Kidney (tissue), 22 donors: ENCODE measurements around the gene ZNF160. TPM values are rescaled to one million over a fixed set of nuclear protein-coding genes. Genes with fewer than 3 reads are reported as not detected.

Source experiments
- DNase-seq, 5 donors: peaks; one replicate each; pipeline ENCODE4 v3.0.0-alpha.2; 2013 to 2020
- FAIRE-seq: peaks from 2 replicates; lab custom pipeline; 2012; peaks lifted over from hg19 to GRCh38; lab: Jason Lieb, UNC
- H3K27ac ChIP-seq, 2 donors: one replicate each; pipeline ENCODE4 v1.7.0; 2013; ENCODE audit warnings: low read depth in 2 of 2, low read length in 2 of 2, inconsistent platforms in 1 of 2
- H3K27me3 ChIP-seq: one replicate; pipeline ENCODE4 v1.7.1; 2013; ENCODE audit warnings: low read length, inconsistent platforms; ENCODE audit not compliant: control insufficient read depth, insufficient read depth
- H3K36me3 ChIP-seq, 3 donors: one replicate each; pipeline versions ENCODE4 v1.7.0 to v1.7.1; 2013; ENCODE audit warnings: low read length in 3 of 3, control low read depth in 1 of 3, inconsistent platforms in 1 of 3; ENCODE audit not compliant: insufficient read depth in 3 of 3, control insufficient read depth in 2 of 3
- H3K4me1 ChIP-seq, 3 donors: one replicate each; pipeline versions ENCODE4 v1.7.0 to v1.7.1; 2013; ENCODE audit warnings: low read length in 3 of 3, inconsistent platforms in 1 of 3, low read depth in 1 of 3; ENCODE audit not compliant: control insufficient read depth in 2 of 3, insufficient read depth in 2 of 3
- H3K4me3 ChIP-seq, 3 donors: one replicate each; pipeline versions ENCODE4 v1.7.0 to v1.8.1; 2013; ENCODE audit warnings: low read length in 3 of 3, control low read depth in 1 of 3, inconsistent platforms in 1 of 3
- H3K9ac ChIP-seq, 3 donors: one replicate each; pipeline versions ENCODE4 v1.7.0 to v1.7.1; 2013; ENCODE audit warnings: low read length in 3 of 3, control low read depth in 1 of 3, inconsistent platforms in 1 of 3
- H3K9me3 ChIP-seq, 3 donors: one replicate each; pipeline versions ENCODE4 v1.7.0 to v1.7.1; 2013; ENCODE audit warnings: low read length in 3 of 3, control low read depth in 1 of 3, inconsistent platforms in 1 of 3; ENCODE audit not compliant: control insufficient read depth in 2 of 3, insufficient read depth in 1 of 3
- CTCF ChIP-seq: IDR thresholded peaks from 3 replicates; pipeline ENCODE4 v1.5.1; 2012; ENCODE audit warnings: mild to moderate bottlenecking, moderate library complexity, borderline replicate concordance; ENCODE audit not compliant: insufficient read depth; ENCODE audit errors: extremely low read depth
- intact Hi-C: fragments of 100-400 bp; cut with DNase I; formaldehyde crosslinking; loops from one replicate; pipeline ENCODE4 v1.11.1; 2022
- long read RNA-seq, 10 donors: library from polyadenylated mRNA in 1 of 10; unstranded in 1 of 10; transcript quantifications; one replicate each; pipeline ENCODE4 v2.0.0 and lab custom pipeline, GENCODE V29; 2021 to 2026
- polyA plus RNA-seq: library from polyadenylated mRNA; stranded (reverse); fragments of 350-450 nt; fragmentation: Illumina TruSeq; extraction: RNeasy Lipid Tissue Mini Kit (QIAGEN cat#74804); gene quantifications from one replicate; pipeline ENCODE4 v1.2.3, GENCODE V29; 2014; ENCODE audit warnings: low read depth, low replicate concordance; ENCODE audit not compliant: insufficient read depth
- total RNA-seq: library from RNA; stranded (reverse); fragmentation: NEBNext Ultra II Directional; extraction: Animal tissue kit (Norgen Biotek cat#: 25700); gene quantifications from one replicate; pipeline ENCODE4 v1.2.1, GENCODE V29; 2021
- donor health status: control.
- donor health status: control.
- donor health status: control.
- donor health status: control.
- donor health status: control.
- donor health status: DM: yes; HTN: yes; CAD: no.
- donor health status: Normal renal cell carcinoma (clear cell type).

Gene ZNF160
- total RNA-seq (38.2 TPM), polyA plus RNA-seq (9.5 TPM)
- long read RNA-seq, donor 1, full-length matches to known transcripts = 4 of 4 reads
- long read RNA-seq, donor 1, partial matches to known transcripts = 0 of 4 reads
- long read RNA-seq, donor 1, other reads (novel, unspliced or antisense) = 0 of 4 reads
- long read RNA-seq, donor 2, full-length matches to known transcripts = 9 of 9 reads
- long read RNA-seq, donor 2, partial matches to known transcripts = 0 of 9 reads
- long read RNA-seq, donor 2, other reads (novel, unspliced or antisense) = 0 of 9 reads
- long read RNA-seq, donor 3, full-length matches to known transcripts = 17 of 17 reads
- long read RNA-seq, donor 3, partial matches to known transcripts = 0 of 17 reads
- long read RNA-seq, donor 3, other reads (novel, unspliced or antisense) = 0 of 17 reads
- long read RNA-seq, donor 4, full-length matches to known transcripts = 15 of 15 reads
- long read RNA-seq, donor 4, partial matches to known transcripts = 0 of 15 reads
- long read RNA-seq, donor 4, other reads (novel, unspliced or antisense) = 0 of 15 reads
- long read RNA-seq, donor 5 = 0 reads
- long read RNA-seq, donor 6, full-length matches to known transcripts = 5 of 5 reads
- long read RNA-seq, donor 6, partial matches to known transcripts = 0 of 5 reads
- long read RNA-seq, donor 6, other reads (novel, unspliced or antisense) = 0 of 5 reads
- long read RNA-seq, donor 7, full-length matches to known transcripts = 7 of 24 reads
- long read RNA-seq, donor 7, partial matches to known transcripts = 1 of 24 reads
- long read RNA-seq, donor 7, other reads (novel, unspliced or antisense) = 16 of 24 reads
- long read RNA-seq, donor 8, full-length matches to known transcripts = 2 of 2 reads
- long read RNA-seq, donor 8, partial matches to known transcripts = 0 of 2 reads
- long read RNA-seq, donor 8, other reads (novel, unspliced or antisense) = 0 of 2 reads
- long read RNA-seq, donor 9, full-length matches to known transcripts = 4 of 4 reads
- long read RNA-seq, donor 9, partial matches to known transcripts = 0 of 4 reads
- long read RNA-seq, donor 9, other reads (novel, unspliced or antisense) = 0 of 4 reads
- long read RNA-seq, donor 10, full-length matches to known transcripts = 5 of 5 reads
- long read RNA-seq, donor 10, partial matches to known transcripts = 0 of 5 reads
- long read RNA-seq, donor 10, other reads (novel, unspliced or antisense) = 0 of 5 reads

GRCh38 chr19:53103234-53104203, at the start of gene ZNF160:
Gene ZNF160, minus strand, starts transcription at chr19:53103422. Its CDS starts 17,146 bp downstream, at chr19:53086276.
- DNase-seq (peak; percentile 99 to 100 (median 99)), FAIRE-seq (peak; percentile 33)
- no peaks in the 10 kb centered on the region for H3K9me3 ChIP-seq
- H3K9ac ChIP-seq = peak within 1 kb of the TSS; percentile 91 to 94 (median 93)
- intact Hi-C loops = no loop called here
- H3K27me3 ChIP-seq = no peaks in the 10 kb centered on the region
- peak within 1 kb of the TSS; percentile 89 to 94 (median 90) for H3K4me3 ChIP-seq
- H3K36me3 ChIP-seq = peaks cover 1 to 2% (median 2%) of the 10 kb centered on the region in 3 donors
- peaks cover 0 to 9% (median 8%) of the 10 kb centered on the region in 3 donors for H3K4me1 ChIP-seq
- no peak for TF ChIP-seq CTCF
- peak within 1 kb of the TSS; percentile 69 to 86 for H3K27ac ChIP-seq

GRCh38 chr19:53147645-53148044, 44.4 kb upstream of the ZNF160 start:
- Histone ChIP-seq H3K27ac (no peak overlapping the region), H3K4me3 (peak overlapping the region in 1 of 3 donors; percentile 12), H3K27me3 (no peaks in the 10 kb centered on the region), H3K4me1 (no peaks in the 10 kb centered on the region), H3K36me3 (peaks cover 2 to 10% (median 4%) of the 10 kb centered on the region in 3 donors), H3K9me3 (peaks cover 0 to 28% (median 22%) of the 10 kb centered on the region in 3 donors), H3K9ac (no peak overlapping the region)
- no peak for TF ChIP-seq CTCF
- no peak for FAIRE-seq
- no peak for DNase-seq
- intact Hi-C loops = no loop called here

GRCh38 chr19:53140351-53140750, 37.1 kb upstream of the ZNF160 start:
- intact Hi-C loops = no loop called here
- no peak overlapping the region for H3K4me3 ChIP-seq
- FAIRE-seq = no peak
- no peak for TF ChIP-seq CTCF
- H3K27me3 ChIP-seq = no peaks in the 10 kb centered on the region
- no peak overlapping the region for H3K9ac ChIP-seq
- peaks cover 9 to 45% (median 32%) of the 10 kb centered on the region in 3 donors for H3K9me3 ChIP-seq
- peaks cover 3 to 17% (median 13%) of the 10 kb centered on the region in 3 donors for H3K36me3 ChIP-seq
- DNase-seq = no peak
- no peak overlapping the region for H3K27ac ChIP-seq
- no peaks in the 10 kb centered on the region for H3K4me1 ChIP-seq
